GM21576 (cell line): ENCODE results near the gene PTGIR.

Experiments
- ATAC-seq: cut with Tn5 transposase; IDR thresholded peaks from one replicate; pipeline ENCODE4 v1.9.1; 2021; ENCODE audit warnings: mild to moderate bottlenecking, moderate library complexity; ENCODE audit not compliant: unreplicated experiment

Gene PTGIR

GRCh38 chr19:46601318-46602224, 23.3 kb downstream of the PTGIR start, which contains the start of gene CALM3:
TSS of gene CALM3 (plus strand) at chr19:46601330. CDS start at chr19:46601435, 105 bp downstream.
- no peak for ATAC-seq

DNA sequence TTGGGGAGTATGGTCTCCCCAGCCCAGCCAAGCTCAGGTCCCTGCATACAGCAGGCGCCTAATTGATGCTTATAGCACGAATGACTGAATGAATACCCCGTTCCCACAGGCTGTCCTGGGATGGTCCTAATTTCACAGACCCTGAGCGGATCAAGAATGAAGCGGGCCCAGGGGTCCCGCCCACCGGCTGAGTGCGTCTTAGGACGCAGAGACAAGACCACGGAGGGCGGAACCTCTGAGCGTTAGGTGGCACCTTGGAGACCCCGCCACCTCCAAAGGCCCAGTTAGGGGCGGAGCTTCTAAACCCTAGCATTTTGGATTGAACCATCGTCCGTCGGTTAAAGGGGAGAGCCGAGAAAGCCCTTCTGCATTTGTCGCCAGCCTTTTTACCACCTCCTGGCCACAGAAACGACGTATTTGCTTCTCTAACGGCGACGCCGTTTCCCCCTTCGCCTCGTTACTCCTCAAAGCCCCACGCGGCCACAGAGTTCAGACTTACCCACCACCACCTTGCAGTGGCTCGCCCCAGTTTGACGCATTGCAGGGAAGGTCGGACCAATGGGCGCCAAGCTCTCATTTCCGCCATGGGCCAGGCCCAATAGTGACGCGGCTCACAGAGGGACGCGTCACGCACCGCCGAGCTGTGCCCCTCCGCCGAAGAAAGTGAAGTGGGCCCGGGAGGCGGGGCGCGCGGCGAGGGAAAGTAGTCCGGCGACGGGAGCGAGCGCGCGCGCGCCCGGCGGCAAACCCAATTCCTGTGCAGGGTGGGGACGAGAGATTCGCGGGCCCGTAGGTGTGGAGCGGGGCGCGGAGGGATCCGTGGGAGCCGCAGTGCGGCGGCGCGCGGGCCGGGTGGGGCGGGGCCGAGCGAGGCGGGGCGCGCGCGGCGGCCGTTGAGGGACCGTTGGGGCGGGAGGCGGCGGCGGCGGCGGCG, 24.2 kb downstream of the PTGIR start:
- peak; percentile 78 for ATAC-seq

DNA sequence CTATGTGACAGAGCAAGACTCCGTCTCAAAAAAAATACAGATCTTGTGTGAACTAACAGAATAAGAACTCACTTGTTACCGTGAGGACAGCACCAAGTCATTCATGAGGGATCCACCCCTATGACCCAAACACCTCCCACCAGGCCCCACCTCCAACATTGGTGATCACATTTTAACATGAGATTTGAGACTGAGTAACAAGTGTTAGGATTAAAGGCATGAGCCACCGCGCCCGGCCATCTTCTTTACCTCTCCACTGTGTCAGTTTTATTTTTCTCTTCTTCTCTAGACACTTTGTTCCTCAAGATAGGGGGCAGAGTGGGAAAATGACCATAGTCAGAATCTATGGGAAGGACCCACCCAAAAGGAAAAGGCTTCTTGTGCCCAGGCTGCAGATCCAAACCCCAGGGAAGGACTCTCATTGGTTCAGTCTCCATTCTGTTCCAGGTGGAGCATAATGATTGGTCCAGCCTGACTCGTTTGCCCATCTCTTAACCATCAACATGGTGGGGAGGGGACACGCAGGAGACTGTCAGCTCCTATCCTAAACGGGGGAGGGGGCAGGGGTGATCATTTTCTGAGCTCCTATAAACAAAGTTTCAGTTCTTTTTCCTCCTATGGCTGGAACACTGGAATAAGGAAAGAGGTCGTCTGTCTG, 25.0 kb downstream of the PTGIR start:
- ATAC-seq = no peak

GRCh38 chr19:46598372-46598917, 26.4 kb downstream of the PTGIR start:
- no peak for ATAC-seq

- no peak for ATAC-seq
Measured at GRCh38 chr19:46596008-46596407, 28.9 kb downstream of the PTGIR start.

DNA sequence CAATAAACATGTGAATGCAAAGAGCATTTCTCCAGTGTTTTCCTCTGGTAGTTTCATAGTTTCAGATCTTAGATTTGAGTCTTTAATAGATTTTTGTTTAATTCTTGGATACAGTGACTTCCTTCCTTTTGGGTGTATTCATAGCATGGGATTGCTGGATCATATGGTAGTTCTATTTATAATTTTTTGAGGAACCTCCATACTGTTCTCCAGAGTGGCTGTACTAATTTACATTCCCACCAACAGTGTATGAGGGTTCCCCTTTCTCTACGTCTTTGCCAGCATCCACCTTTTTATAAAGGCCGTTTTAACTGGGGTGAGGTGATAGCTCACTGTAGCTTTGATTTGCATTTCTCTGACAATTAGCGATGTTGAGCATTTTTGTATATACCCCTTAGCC, 33.0 kb downstream of the PTGIR start:
- ATAC-seq = no peak

DNA sequence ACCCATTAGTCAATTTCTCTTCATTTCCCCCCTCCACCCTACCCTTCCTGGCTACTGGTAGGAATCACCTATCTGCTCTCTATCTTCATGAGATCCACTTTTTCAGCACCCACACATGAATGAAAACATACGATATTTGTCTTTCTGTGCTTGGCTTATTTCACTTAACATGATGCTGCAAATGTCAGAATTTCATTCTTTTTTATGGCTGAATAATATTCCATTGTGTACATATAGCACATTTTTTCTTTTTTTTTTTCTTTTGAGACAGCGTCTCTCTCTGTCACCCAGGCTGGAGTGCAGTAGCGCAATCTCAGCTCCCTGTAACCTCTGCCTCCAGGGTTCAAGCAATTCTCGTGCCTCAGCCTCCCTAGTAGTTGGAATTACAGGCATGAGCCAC, 33.6 kb downstream of the PTGIR start:
- no peak for ATAC-seq

GRCh38 chr19:46587861-46588260, 37.0 kb downstream of the PTGIR start:
- no peak for ATAC-seq

- ATAC-seq = no peak
Measured at GRCh38 chr19:46586294-46586693, 38.6 kb downstream of the PTGIR start.

DNA sequence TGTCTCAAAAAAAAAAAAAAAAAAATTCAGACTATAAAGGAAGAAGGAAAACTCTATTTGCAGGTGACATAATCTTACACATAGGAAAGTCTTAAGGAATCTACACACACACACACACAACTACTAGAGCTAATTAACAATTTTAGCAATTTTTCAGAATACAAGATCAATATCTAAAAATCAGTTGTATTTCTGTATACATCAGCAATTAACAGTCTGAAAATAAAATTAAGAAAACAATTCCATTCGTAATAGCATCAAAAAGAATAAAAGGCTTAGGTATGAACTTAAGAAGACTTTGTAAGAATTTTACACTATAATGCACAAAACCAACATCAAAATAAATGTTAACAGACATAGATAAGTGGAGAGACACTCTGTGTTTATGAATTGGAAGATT, 39.4 kb downstream of the PTGIR start:
- ATAC-seq = no peak

GRCh38 chr19:46580247-46580646, 44.6 kb downstream of the PTGIR start:
- ATAC-seq = no peak

DNA sequence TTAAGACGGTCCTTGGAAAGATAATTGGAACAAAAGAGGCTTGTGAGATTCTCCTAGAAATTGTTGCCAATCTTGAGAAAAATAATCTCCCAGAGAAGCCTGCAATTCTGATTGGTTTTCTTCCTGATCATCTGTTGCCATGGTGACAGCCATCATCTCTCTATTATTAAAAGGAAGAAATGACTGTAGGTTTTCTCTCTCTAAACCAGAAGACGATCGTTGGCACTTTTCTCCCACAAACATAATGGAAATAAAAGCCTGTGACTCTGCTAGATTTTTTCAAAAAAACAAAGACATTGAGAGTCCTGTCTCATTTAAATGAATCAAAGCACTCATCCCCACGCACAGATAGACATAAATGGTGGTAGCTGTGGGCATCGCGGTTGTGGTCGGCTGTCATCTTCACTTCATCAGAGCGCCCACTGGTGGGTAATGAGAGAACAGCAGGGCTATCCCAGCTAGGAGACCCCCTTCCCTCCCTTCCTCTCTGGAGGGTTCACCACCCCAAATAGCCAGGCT, 45.5 kb downstream of the PTGIR start:
- ATAC-seq = no peak

DNA sequence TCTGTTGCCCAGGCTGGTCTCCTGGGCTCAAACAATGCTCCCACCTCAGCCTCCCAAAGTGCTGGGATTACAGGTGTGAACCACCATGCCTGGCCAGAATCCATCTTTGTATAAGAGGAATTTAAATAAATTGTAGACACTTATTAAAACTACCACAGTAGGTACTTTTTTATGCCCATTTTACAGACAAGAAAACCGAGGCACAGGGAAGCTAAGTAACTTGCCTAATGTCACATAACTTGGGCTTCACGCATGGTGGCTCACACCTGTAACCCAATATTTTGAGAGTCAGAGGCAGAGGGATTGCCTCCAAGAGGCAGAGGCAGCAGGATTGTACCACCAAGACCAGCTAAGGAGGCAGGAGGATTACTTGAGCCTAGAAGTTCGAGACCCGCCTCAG, 46.4 kb downstream of the PTGIR start:
- ATAC-seq = no peak

DNA sequence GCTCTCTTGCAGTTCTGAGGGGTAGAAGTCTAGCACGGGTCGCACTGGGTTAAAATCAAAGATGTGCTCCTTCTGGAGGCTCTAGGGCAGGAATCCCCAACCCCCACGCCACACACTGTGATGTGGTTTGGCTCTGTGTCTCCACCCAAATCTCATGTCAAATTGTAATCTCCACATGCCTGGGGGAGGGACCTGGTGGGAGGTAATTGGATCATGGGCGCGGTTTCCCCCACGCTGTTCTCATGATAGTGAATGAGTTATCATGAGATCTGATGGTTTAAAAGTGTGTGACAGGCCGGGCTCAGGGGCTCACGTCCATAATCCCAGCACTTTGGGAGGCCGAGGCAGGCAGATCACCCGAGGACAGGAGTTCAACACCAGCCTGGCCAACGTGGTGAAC, 50.4 kb downstream of the PTGIR start:
- ATAC-seq = no peak

- no peak for ATAC-seq
Measured at GRCh38 chr19:46573679-46574498, 51.0 kb downstream of the PTGIR start.

DNA sequence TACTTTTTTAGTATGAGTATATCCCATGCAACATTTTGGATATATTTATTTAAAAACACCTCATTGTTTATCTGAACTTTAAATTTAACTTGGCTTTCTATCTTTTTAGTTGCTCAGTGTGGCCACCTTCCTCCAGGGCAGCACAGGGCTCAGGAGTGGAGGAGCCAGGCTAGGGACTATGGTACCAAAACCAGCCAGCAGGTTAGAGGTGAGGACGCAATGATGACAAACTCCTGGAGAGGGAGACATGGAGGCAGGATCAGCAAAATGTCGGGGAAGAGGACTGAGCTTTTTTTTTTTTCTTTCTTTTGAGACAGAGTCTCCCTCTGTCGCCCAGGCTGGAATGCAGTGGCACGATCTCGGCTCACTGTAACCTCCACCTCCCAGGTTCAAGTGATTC, 53.4 kb downstream of the PTGIR start:
- ATAC-seq = no peak
